GM18502 (cell line): ENCODE data around the gene GRIP2.

Experiments used
- ATAC-seq: cut with Tn5 transposase; IDR thresholded peaks from one replicate; pipeline ENCODE4 v1.9.1; 2021; ENCODE audit warnings: mild to moderate bottlenecking; ENCODE audit not compliant: unreplicated experiment, poor library complexity

GRIP2 gene

GRCh38 chr3:14508966-14509795, 31.0 kb downstream of the GRIP2 start:
- ATAC-seq = peak; percentile 60

DNA sequence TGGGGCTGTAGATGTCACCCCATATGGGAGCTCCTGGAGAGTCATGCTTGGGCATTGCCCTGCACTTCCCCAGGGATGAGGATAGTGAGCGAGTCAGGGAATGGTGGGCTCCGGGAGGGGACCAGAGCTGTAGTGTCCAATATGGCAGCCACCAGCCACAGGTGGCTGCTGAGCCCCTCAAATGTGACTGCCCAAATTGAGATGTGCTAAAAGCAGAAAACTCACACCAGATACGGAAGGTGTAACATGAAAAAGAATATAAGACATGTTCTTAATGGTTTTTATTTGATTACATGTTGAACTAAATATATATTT, 31.7 kb downstream of the GRIP2 start:
- ATAC-seq = no peak

DNA sequence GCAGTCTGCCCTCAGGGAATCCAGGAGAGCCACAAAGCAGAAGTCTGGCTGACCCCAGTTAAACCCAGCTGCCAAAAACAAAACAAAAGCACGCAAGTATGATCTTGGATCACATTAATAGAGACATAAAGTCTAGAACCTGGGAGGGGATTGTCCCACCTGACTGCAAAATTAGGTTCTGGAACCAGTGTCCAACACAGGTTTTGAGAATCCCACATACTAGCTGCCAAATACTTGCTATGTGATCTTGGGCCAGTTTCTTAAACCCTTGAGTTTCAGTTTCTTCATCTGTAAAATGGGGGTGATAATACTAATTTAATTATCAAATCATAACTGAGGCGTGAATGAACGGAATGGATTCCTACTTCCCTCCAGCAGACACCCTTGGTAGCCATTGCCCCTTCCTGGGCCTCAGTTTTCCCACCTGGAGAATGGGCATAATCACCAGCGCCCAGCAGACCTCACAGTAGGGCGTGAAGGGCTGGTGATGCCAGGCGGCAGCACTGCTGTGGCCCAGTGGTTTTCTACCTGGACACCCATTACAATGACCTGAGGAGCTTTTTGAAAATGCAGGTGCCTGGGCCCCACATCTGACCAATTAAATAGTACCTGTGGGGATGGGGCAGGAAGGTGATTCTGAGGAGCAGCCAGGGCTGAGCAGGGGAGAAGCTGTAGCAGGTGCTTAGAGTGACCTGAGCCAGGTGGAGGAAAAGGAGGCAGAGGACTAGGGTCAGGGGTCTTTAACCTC, 32.2 kb downstream of the GRIP2 start:
- no peak for ATAC-seq

- ATAC-seq = no peak
Measured at GRCh38 chr3:14507305-14507741, 32.8 kb downstream of the GRIP2 start.

DNA sequence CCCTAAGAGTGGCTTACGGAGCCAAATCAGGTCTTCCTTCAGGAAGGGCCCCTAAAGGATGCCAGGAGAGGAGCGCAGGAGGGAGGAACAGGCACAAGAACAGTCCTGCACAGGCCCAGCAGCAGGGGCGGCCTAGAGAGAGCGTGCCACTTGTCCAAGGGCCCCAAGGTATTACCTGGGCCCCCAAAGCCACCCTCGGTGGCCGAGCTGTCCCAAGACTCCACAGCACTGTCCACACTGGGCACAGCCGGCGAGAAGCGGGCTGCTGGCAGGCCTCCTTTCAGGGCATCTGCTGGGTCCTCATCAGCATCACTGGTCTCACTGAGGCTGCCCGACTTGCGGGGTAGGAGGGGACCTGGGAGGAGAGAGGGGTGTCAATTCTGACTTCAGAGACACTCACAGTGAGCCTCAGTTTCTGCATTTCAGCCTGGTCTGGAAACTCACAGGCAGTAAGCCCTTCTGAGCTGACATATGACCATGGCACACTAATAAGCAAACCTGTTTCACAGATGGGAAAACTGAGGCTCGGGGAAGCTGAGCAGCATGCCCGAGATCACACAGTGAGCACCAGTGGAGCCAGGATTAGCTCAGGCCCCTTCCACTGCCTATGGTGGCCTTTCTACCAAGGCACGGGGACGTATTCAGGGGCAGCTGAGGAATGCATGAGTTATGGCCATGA, 33.4 kb downstream of the GRIP2 start:
- ATAC-seq = no peak

DNA sequence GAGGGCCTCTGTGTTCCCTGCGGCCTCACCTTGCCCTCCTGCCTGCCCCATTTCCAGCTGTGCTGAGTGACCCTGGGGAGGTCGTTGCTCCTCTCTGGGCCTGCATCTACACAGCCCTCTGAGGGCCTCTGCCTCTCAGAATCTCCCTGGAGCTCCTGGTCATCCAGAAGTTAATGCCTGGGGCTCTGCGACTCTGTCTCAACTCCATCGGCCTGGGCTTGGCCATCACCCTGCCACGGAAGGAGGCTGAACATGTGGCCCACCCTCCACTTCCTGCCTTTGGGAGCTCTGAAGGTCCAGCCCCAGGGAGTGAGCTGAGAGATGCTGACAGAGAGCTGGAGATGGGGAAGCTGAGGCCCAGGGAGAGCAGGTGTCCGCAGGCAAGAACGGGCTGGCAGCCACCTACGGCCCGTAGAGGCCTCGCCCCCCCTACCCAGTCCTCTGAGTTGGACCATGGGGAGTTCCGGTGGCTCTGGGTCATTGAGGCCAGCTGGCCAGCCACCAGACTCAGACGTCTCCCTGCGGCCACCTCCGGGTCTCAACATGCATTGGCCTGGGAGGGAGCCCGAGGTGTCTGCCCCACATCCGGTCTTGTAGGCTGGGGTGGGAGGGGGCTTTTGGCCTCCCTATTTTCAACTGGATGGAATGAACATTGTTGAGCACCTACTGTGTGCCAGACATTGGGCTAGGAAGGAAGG, 34.2 kb downstream of the GRIP2 start:
- ATAC-seq = no peak

GRCh38 chr3:14505001-14505802, 34.9 kb downstream of the GRIP2 start:
- no peak for ATAC-seq

DNA sequence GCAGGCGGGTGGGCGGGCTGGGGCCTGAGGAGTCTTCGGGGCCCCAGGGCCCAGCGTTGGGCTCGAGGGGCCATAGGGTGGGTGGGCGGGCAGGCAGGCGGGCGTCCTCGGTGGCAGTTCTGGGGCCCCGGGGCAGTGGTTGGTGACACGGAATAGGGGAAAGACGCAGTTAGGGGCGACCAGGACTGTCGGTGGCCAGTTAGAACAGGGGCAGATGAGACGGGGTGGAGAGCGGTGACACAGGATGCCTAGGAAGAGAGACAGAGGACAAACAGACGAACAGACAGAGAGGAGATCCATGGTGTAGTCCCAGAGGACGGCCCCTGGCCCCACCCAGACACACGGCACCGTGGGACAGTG, 36.5 kb downstream of the GRIP2 start:
- ATAC-seq = no peak

GRCh38 chr3:14503033-14503705, 37.0 kb downstream of the GRIP2 start:
- no peak for ATAC-seq

GRCh38 chr3:14502472-14502871, 37.7 kb downstream of the GRIP2 start:
- no peak for ATAC-seq

- ATAC-seq = no peak
Measured at GRCh38 chr3:14497321-14497720, 42.8 kb downstream of the GRIP2 start.

- ATAC-seq = no peak
Measured at GRCh38 chr3:14496351-14496750, 43.8 kb downstream of the GRIP2 start.

GRCh38 chr3:14494973-14495300, 45.2 kb downstream of the GRIP2 start:
- ATAC-seq = no peak

DNA sequence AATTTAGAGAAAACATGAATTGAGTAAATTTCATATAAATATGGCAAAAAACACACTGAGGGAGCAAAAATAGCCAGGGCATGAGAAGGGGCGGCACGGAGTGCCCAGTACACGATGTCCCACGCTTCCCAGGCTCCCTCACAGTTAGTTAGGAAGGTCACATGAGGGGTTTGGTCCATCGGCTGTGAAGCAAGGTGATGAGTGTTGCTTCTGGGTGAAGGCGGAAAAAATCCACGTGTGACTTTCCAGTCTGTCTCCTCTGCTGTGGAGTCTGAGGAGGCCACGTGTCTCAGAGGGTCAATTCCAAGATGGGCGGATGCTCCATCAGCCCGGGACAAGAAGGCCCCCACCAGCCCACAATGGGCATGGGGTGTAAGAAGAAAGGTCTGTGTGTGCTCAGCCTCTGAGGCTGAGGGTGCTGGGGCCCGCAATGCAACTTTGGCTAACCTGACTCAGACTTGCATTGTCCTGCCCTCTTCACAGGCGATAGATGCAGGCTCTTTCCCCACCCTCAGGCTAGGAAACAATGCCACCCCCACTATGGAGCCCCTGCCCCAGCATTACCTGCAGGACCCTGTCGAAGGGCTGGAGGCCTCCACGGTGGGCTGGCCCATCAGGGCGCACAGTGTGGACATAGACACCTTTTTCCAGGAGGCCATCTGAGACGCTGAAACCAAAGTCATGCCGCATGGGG, 45.7 kb downstream of the GRIP2 start:
- no peak for ATAC-seq

GRCh38 chr3:14492948-14493881, 46.9 kb downstream of the GRIP2 start:
- no peak for ATAC-seq

DNA sequence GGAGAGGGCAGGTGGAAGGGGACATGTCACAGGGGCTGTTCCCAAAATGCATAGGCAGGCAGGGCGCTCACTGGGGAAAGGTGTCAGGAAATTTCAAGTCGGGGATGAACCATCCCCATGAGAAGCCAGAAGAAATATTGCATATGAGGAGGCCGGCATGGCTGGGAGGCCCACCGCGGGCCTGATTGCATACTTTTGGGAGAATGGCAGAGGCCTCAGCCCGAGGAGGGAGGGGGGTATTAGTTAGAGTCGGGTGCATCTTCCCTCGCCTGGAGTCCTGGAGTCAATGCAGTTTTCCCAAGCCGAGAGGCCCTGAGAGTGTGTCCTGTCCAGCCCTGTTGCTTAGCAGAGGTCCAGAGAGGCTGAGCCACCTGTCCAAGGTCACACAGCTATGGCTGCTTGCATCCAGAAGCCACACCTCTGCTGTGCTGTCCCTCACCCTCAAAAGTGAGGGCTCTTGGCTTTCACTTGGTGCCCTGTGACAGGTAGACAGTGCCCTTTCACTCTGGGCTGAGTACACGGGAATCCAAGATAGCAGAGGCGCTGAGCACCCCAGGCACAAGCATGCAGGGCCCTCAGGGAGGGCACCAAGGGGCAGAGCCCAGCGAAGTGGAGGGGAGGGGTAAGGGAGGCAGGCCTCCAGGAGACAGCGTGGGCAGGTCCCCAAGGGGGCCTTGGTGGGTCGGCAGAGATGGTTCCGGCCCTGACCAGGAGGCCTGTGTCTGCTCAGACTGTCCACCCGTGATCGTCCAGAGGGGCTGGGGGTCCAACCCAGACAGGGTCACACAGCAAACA, 48.5 kb downstream of the GRIP2 start:
- no peak for ATAC-seq

- ATAC-seq = no peak
Measured at GRCh38 chr3:14490831-14491230, 49.3 kb downstream of the GRIP2 start.
